BE2C (cell line): ENCODE results near the gene IRX4.

ENCODE experiments used
- DNase-seq: peaks from one replicate; pipeline ENCODE4 v3.0.0-alpha.2; 2020
- H3K27me3 ChIP-seq: fragments of 250-450 bp; sonication (Bioruptor Pico); 2 replicates; pipeline ENCODE4 v1.5.1; 2020; ENCODE audit warnings: mild to moderate bottlenecking
- H3K36me3 ChIP-seq: fragments of 250-450 bp; sonication (Bioruptor Pico); 2 replicates; pipeline ENCODE4 v1.5.1; 2020; ENCODE audit warnings: mild to moderate bottlenecking
- H3K4me1 ChIP-seq: fragments of 250-450 bp; sonication (Bioruptor Pico); 2 replicates; pipeline ENCODE4 v1.5.1; 2020
- H3K4me3 ChIP-seq: 2 replicates; pipeline ENCODE4 v1.5.1; 2011; ENCODE audit warnings: low read depth, low read length
- H3K9me3 ChIP-seq: fragments of 250-450 bp; sonication (Bioruptor Pico); 2 replicates; pipeline ENCODE4 v1.5.1; 2020
- CTCF ChIP-seq: IDR thresholded peaks from 2 replicates; pipeline ENCODE4 v1.5.1; 2012; ENCODE audit warnings: mild to moderate bottlenecking, low read depth, low read length

IRX4 gene

GRCh38 chr5:1889321-1890065 is 6.8 kb upstream of the IRX4 start:
- no peaks in the 10 kb centered on the region for H3K4me1 ChIP-seq
- H3K9me3 ChIP-seq: no peaks in the 10 kb centered on the region
- TF ChIP-seq CTCF: no peak
- H3K36me3 ChIP-seq: no peaks in the 10 kb centered on the region
- H3K4me3 ChIP-seq: no peak overlapping the region
- peaks cover 98% of the 10 kb centered on the region for H3K27me3 ChIP-seq
- no peak for DNase-seq

GRCh38 chr5:1888541-1889251 is 6.0 kb upstream of the IRX4 start:
- Histone ChIP-seq H3K4me3 (no peak overlapping the region), H3K36me3 (no peaks in the 10 kb centered on the region), H3K9me3 (no peaks in the 10 kb centered on the region), H3K27me3 (peaks cover 98% of the 10 kb centered on the region), H3K4me1 (no peaks in the 10 kb centered on the region)
- no peak for DNase-seq
- no peak for TF ChIP-seq CTCF

GRCh38 chr5:1887588-1888360 is 5.0 kb upstream of the IRX4 start:
- Histone ChIP-seq H3K9me3 (no peaks in the 10 kb centered on the region), H3K36me3 (no peaks in the 10 kb centered on the region), H3K4me3 (no peak overlapping the region), H3K27me3 (peaks cover 98% of the 10 kb centered on the region), H3K4me1 (no peaks in the 10 kb centered on the region)
- TF ChIP-seq CTCF: no peak
- DNase-seq: no peak

- Histone ChIP-seq H3K36me3 (no peaks in the 10 kb centered on the region), H3K9me3 (no peaks in the 10 kb centered on the region), H3K4me1 (no peaks in the 10 kb centered on the region), H3K27me3 (peaks cover 97% of the 10 kb centered on the region), H3K4me3 (no peak overlapping the region)
- no peak for TF ChIP-seq CTCF
- DNase-seq: no peak
Measured at GRCh38 chr5:1886846-1887587, 4.3 kb upstream of the IRX4 start.

- Histone ChIP-seq H3K27me3 (peaks cover 95% of the 10 kb centered on the region), H3K36me3 (no peaks in the 10 kb centered on the region), H3K4me3 (no peak overlapping the region), H3K4me1 (no peaks in the 10 kb centered on the region), H3K9me3 (no peaks in the 10 kb centered on the region)
- no peak for DNase-seq
- no peak for TF ChIP-seq CTCF
Measured at GRCh38 chr5:1885868-1886845, 3.4 kb upstream of the IRX4 start.
